Renal cortex interstitium (tissue), 3 donors: ENCODE data around the gene SLC35A5. TPM values are rescaled to one million over a fixed set of nuclear protein-coding genes. Genes with fewer than 3 reads are reported as not detected.

Experiments
- polyA plus RNA-seq, 3 donors: library from polyadenylated mRNA; unstranded; fragments of 120-200 nt; gene quantifications; one replicate each; pipeline ENCODE4 v1.2.1, GENCODE V29; 2013; ENCODE audit not compliant: insufficient read length in 3 of 3

SLC35A5 gene
- polyA plus RNA-seq, 3 donors: 60.3 to 74.0 (median 66.7) TPM

Other genes with a start within 250 kb of the SLC35A5 start
- 10 to 100 TPM; 34.8 to 41.8 (median 41.6) TPM for gene CD200, start 228.9 kb upstream of the SLC35A5 start, polyA plus RNA-seq
- under 1 TPM; 0.40 to 0.72 (median 0.62) TPM for gene BTLA, start 62.6 kb upstream of the SLC35A5 start, polyA plus RNA-seq
- 10 to 100 TPM; 42.4 to 50.1 (median 48.5) TPM for gene ATG3, start 83 bp upstream of the SLC35A5 start, polyA plus RNA-seq
- 100 to 1,000 TPM in 2 of 3 donors, 10 to 100 TPM in 1; 68.3 to 115 (median 112) TPM for gene CCDC80, start 79.1 kb downstream of the SLC35A5 start, polyA plus RNA-seq